Smooth muscle cell (in vitro differentiated cells): ENCODE results near the gene SPARCL1. TPM values are rescaled to one million over a fixed set of nuclear protein-coding genes. Genes with fewer than 3 reads are reported as not detected.

Source experiments
- DNase-seq: peaks from one replicate; lab custom pipeline; 2025; ENCODE audit not compliant: unreplicated experiment; lab: John Stamatoyannopoulos, UW
- H2AFZ ChIP-seq: fragments of 200-600 bp; sonication (generic); 2 replicates; pipeline ENCODE4 v1.6.0; 2016; ENCODE audit warnings: antibody characterized with exemption, low read depth, mild to moderate bottlenecking
- H3F3A ChIP-seq: fragments of 200-600 bp; sonication (generic); 2 replicates; pipeline ENCODE4 v1.6.0; 2017; ENCODE audit warnings: antibody characterized with exemption, low read depth
- H3K27ac ChIP-seq: fragments of 200-600 bp; sonication (generic); 2 replicates; pipeline ENCODE4 v1.5.1; 2016; ENCODE audit warnings: low read depth, mild to moderate bottlenecking
- H3K27me3 ChIP-seq: fragments of 200-600 bp; sonication (generic); 2 replicates; pipeline ENCODE4 v1.6.1; 2016; ENCODE audit warnings: low read depth, mild to moderate bottlenecking
- H3K36me3 ChIP-seq: fragments of 200-600 bp; sonication (generic); 2 replicates; pipeline ENCODE4 v1.5.1; 2016; ENCODE audit warnings: low read depth
- H3K4me1 ChIP-seq: fragments of 200-600 bp; sonication (generic); 2 replicates; pipeline ENCODE4 v1.5.1; 2016; ENCODE audit warnings: low read depth
- H3K4me2 ChIP-seq: fragments of 200-600 bp; sonication (generic); 2 replicates; pipeline ENCODE4 v1.6.0; 2016; ENCODE audit warnings: mild to moderate bottlenecking
- H3K4me3 ChIP-seq: fragments of 200-600 bp; sonication (generic); 2 replicates; pipeline ENCODE4 v1.5.1; 2016; ENCODE audit warnings: mild to moderate bottlenecking
- H3K79me2 ChIP-seq: fragments of 200-600 bp; sonication (generic); 2 replicates; pipeline ENCODE4 v1.6.0; 2016; ENCODE audit warnings: low read depth, mild to moderate bottlenecking
- H3K9ac ChIP-seq: fragments of 200-600 bp; sonication (generic); 2 replicates; pipeline ENCODE4 v1.6.0; 2016; ENCODE audit warnings: low read depth
- H3K9me3 ChIP-seq: fragments of 200-600 bp; sonication (generic); replicated peaks from 2 replicates; pipeline ENCODE4 v1.5.1; 2016; ENCODE audit warnings: low read depth
- H4K20me1 ChIP-seq: fragments of 200-600 bp; sonication (generic); 2 replicates; pipeline ENCODE4 v1.6.0; 2016; ENCODE audit warnings: low read depth
- WGBS: methylation state at CpG from one replicate; pipeline ENCODE4 v1.1.7; 2016; ENCODE audit warnings: low lambda C conversion rate; 5-methylcytosine and 5-hydroxymethylcytosine counted together
- polyA plus RNA-seq: library from polyadenylated mRNA; unstranded; fragments of >200 nt; fragmentation: Nextera tagmentation; extraction: Ambion mirVana; gene quantifications from 2 replicates; pipeline ENCODE4 v1.2.1, GENCODE V29; 2016
- total RNA-seq: library from RNA; depleted of rRNA; stranded (reverse); fragments of >200 nt; gene quantifications from 2 replicates; pipeline ENCODE4 v1.2.3, GENCODE V29; 2014
- TF ChIP-seq, protein P1 (sequence below): fragments of 200-600 bp; sonication (generic); IDR thresholded peaks from 2 replicates; pipeline ENCODE4 v1.5.1; 2017; ENCODE audit warnings: borderline replicate concordance, mild to moderate bottlenecking, antibody characterized with exemption; ENCODE audit not compliant: insufficient read depth, poor library complexity, severe bottlenecking

Gene SPARCL1
- total and polyA plus RNA-seq, 2 experiments from 2014 or later = not detected

- H3K27me3 ChIP-seq = no peaks in the 10 kb centered on the region
- no peak overlapping the region for H3K4me2 ChIP-seq
- no peaks in the 10 kb centered on the region for H3K4me1 ChIP-seq
- no peak for DNase-seq
- H3K9me3 ChIP-seq = no peaks in the 10 kb centered on the region
- H3K79me2 ChIP-seq = no peaks in the 10 kb centered on the region
- H4K20me1 ChIP-seq = no peaks in the 10 kb centered on the region
- no peak overlapping the region for H2AFZ ChIP-seq
- no peak overlapping the region for H3K27ac ChIP-seq
- no peak overlapping the region for H3K4me3 ChIP-seq
- WGBS = 100% methylated on average over 2 of the region's 2 CpGs
- H3K9ac ChIP-seq = no peak overlapping the region
- H3F3A ChIP-seq = peaks cover 5% of the 10 kb centered on the region
- TF ChIP-seq, protein P1, sequence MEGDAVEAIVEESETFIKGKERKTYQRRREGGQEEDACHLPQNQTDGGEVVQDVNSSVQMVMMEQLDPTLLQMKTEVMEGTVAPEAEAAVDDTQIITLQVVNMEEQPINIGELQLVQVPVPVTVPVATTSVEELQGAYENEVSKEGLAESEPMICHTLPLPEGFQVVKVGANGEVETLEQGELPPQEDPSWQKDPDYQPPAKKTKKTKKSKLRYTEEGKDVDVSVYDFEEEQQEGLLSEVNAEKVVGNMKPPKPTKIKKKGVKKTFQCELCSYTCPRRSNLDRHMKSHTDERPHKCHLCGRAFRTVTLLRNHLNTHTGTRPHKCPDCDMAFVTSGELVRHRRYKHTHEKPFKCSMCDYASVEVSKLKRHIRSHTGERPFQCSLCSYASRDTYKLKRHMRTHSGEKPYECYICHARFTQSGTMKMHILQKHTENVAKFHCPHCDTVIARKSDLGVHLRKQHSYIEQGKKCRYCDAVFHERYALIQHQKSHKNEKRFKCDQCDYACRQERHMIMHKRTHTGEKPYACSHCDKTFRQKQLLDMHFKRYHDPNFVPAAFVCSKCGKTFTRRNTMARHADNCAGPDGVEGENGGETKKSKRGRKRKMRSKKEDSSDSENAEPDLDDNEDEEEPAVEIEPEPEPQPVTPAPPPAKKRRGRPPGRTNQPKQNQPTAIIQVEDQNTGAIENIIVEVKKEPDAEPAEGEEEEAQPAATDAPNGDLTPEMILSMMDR = no peak
- H3K36me3 ChIP-seq = no peaks in the 10 kb centered on the region
Measured at GRCh38 chr4:87517621-87518020, 11.6 kb downstream of the SPARCL1 start.

DNA sequence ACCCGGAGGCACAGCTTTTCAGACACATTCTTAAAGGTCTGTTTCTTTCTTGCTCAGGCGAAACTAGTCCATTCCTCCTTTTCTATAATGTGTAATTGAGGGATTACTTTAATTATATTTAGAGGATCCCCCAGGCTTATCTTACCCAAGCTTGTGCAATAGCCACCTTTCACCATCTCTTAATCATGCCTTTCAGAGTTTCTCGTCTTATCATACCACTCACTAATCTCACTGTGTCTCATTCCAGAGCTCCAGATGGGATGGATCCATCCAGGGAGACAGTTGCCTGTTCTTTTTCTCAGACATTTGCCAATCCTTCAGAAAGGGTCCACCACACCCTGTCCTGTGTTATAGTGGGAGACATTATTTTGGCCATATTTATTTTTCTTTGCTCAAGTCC is 12.5 kb downstream of the SPARCL1 start:
- no peak overlapping the region for H3K4me2 ChIP-seq
- peaks cover 5% of the 10 kb centered on the region for H3F3A ChIP-seq
- no peaks in the 10 kb centered on the region for H3K36me3 ChIP-seq
- no peak for DNase-seq
- TF ChIP-seq, protein P1 = no peak
- H3K9ac ChIP-seq = no peak overlapping the region
- H2AFZ ChIP-seq = no peak overlapping the region
- H3K79me2 ChIP-seq = no peaks in the 10 kb centered on the region
- no peaks in the 10 kb centered on the region for H4K20me1 ChIP-seq
- no peaks in the 10 kb centered on the region for H3K4me1 ChIP-seq
- no peaks in the 10 kb centered on the region for H3K9me3 ChIP-seq
- WGBS = 49% methylated on average over 3 of the region's 3 CpGs
- H3K27me3 ChIP-seq = no peaks in the 10 kb centered on the region
- no peak overlapping the region for H3K4me3 ChIP-seq
- no peak overlapping the region for H3K27ac ChIP-seq

DNA sequence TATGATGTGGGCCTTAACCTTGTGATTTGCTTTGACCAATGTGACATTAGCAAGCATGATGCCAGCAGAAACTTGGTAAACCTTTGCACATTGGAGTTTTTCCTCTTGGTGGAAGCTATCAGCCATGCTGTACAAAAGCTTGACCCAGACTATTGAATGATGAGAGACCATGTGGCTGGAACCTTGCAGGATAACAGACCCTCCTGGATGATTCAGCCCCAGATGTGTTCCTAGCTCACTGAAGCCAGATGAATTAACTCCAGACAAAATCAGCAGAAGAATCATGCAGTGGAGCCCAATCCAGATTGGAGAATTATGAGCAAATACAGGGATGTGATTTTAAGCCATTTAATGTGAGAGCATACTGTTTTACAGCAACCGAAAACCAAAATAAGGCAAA is 16.8 kb downstream of the SPARCL1 start:
- Histone ChIP-seq H3K9ac (no peak overlapping the region), H3F3A (no peaks in the 10 kb centered on the region), H2AFZ (no peak overlapping the region), H3K36me3 (no peaks in the 10 kb centered on the region), H3K27me3 (no peaks in the 10 kb centered on the region), H3K4me2 (no peak overlapping the region), H3K79me2 (no peaks in the 10 kb centered on the region), H3K4me3 (no peak overlapping the region), H4K20me1 (no peaks in the 10 kb centered on the region), H3K27ac (no peak overlapping the region), H3K4me1 (no peaks in the 10 kb centered on the region), H3K9me3 (no peaks in the 10 kb centered on the region)
- no peak for DNase-seq
- WGBS = 97% methylated on average over 1 of the region's 1 CpG
- TF ChIP-seq, protein P1 = no peak

- TF ChIP-seq, protein P1 = no peak
- Histone ChIP-seq H3K79me2 (no peaks in the 10 kb centered on the region), H3F3A (no peaks in the 10 kb centered on the region), H3K27ac (no peak overlapping the region), H3K4me2 (no peak overlapping the region), H3K9ac (no peak overlapping the region), H3K27me3 (no peaks in the 10 kb centered on the region), H4K20me1 (no peaks in the 10 kb centered on the region), H3K4me3 (no peak overlapping the region), H2AFZ (no peak overlapping the region), H3K9me3 (no peaks in the 10 kb centered on the region), H3K36me3 (no peaks in the 10 kb centered on the region), H3K4me1 (no peaks in the 10 kb centered on the region)
- 83% methylated on average over 2 of the region's 2 CpGs for WGBS
- DNase-seq = no peak
Measured at GRCh38 chr4:87511500-87511899, 17.7 kb downstream of the SPARCL1 start.
